Stimulated activated CD8-positive, alpha-beta memory T cell treated with anti-CD3 and anti-CD28 coated beads, Interleukin-12 subunit alpha, Interleukin-12 subunit beta, amount 100 ng/mL, for 1 hour (primary cell): ENCODE measurements around the gene ERP27.
A peak's percentile ranks its signal among the peaks of the same experiment; 100 is the strongest.

Experiments used
- DNase-seq: peaks from one replicate; pipeline ENCODE4 v3.0.0-alpha.2; 2020; ENCODE audit warnings: low read depth

Gene ERP27

DNA sequence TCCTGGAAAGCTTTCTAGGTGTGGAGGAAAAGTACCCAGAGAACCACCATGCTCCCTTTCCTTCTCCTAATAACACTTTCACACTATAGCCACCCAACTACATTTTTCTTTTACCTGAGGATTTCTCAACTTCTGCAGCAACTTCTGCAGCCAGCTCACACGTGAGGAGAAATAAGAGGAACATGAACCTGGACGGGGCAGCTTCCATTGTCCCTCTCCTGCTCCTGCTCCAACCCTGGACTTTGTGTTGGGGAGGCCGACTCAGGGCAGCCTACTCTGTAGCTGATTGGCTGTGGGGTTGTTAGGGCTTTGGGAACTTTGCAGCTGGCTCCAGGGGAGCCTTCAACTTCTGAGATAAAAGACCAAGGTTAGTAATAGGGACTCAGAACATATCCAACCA is at the start of gene ERP27:
Gene ERP27, minus strand, starts transcription at position 237 of the 400 bp plus-strand sequence. Its CDS starts 29 bp downstream, at position 208.
- DNase-seq: no peak

DNA sequence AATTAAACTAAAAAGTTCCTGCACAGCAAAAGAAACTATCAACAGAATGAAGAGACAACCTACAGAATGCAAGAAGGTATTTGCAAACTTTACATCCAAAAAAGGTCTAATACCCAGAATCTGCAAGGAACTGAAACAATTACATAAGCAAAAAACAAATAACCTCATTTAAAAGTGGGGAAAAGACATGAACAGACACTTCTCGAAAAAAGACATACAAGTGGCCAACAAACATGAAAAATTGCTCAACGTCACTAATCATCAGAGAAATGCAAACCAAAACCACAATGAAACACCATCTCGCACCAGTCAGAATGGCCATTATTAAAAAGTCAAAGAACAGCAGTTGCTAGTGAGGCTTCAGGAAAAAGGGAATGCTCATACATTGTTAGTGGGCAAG is 49.7 kb upstream of the ERP27 start:
- DNase-seq: no peak

DNA sequence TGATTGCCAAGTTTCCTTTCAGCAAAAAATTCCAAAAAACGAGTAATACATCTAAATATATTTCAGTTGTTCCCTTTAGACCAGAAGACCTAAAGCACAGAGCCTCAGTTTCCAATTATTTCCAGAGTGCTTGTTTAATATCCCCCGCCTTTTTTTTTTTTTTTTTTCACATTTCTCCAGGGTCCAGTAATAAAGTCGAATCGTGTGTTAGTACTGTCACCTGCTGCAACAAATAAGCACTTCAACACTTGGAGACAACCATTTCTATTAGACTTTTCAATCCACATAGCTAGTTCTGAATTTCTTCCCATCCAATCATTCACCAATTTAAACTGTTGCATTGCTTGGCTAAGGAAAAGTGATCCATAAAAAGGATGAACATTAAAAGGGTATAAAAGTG is 48.1 kb upstream of the ERP27 start:
- DNase-seq: no peak

DNA sequence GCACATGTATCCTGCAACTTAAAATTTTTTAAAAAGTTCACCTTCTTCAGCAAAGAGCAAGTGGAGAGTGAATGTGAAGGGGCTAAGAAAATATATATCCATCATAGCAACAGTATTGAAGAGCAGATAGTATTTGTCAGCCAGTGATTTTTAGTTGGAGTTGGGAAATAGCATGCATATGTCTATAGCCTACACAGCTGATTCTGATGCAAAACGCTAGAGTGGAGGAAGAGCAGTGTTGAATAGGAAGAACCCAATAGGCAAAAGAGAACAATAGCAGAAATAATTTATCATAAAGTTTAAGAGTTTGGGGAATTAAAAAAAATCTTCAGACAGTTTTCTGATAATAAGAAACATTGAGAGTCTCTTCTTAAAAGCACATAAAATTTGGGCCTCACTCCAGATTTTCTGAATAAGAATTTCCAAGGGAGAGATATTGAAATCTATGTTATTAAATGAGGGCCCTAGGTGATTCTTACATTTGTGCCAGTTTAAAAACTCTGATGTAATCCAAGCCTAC is 46.5 kb upstream of the ERP27 start:
- no peak for DNase-seq

DNA sequence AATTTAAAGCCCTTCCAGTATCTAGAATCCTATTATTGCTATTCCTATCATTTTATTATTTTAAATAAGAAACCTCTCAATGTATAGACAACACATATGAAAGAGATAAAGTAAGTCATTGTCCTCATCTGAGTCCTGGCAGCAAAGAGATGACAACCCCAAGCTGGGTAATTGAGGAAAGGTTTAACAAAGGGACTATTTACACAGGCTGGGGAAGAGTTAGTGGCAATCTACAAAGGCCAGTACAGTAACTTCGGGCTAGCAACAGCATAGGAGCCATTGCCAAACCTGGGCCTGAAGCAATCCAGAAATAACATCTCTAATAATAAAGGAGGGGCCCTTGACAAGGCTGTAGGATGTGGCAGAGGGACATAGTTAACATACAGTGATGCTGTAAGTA is 45.7 kb upstream of the ERP27 start:
- no peak for DNase-seq

DNA sequence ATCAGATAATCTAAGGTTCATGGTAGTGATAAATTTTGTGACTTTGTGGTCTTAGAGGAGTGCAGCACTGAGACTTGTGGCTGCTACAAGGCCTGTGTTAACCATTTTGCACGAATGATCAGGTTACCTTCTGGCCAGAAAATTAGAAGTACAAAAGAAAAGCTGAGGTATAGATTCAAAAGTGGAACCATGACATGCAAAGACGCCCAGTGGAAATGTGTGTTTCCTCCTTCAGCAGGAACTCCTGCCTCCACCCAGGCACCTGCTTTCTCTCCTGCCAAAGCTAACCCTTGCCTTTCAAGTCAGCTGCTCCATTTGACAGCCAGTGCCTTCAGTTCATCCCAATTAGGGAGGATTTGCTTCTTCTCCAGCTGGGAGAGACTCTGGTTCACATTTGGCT is 44.7 kb upstream of the ERP27 start:
- no peak for DNase-seq

DNA sequence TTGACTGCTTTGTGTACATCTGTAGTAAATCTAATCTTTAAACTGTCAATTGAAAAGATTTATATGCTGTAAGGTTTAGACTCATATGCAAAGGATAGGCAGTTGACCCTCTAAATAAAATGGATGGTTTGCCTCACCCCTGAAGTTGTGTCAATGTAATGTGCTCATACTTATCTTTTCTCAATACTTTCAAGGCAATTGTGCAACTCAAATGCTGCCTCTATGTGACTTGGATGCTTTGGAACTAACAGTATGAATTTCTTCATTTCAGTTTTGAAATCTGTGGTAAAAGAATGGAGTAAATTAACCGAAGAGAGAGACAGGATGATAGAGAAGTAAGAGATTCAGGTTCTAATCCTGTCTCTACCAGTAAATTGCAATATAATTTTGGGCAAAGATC is 44.2 kb upstream of the ERP27 start:
- no peak for DNase-seq

DNA sequence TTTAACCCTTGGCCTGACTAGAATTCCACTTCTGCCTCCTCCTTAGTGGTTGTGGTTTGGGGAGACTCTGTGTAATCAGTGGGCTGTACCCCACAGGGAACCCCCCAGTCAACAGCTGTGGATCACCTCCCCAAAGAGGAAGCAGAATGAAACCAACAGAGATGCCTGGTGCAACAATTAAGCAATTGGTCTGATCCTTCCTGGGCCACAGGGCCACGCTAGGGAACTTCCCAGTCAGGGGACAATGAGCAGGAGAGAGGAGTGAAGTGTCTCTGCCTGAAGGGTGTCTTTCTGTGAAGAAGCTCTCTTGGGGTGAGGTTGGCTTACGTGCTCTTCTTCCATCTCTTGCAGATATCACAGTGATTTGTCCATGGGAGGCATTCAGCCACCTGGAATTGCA is 42.7 kb upstream of the ERP27 start:
- DNase-seq: no peak

DNA sequence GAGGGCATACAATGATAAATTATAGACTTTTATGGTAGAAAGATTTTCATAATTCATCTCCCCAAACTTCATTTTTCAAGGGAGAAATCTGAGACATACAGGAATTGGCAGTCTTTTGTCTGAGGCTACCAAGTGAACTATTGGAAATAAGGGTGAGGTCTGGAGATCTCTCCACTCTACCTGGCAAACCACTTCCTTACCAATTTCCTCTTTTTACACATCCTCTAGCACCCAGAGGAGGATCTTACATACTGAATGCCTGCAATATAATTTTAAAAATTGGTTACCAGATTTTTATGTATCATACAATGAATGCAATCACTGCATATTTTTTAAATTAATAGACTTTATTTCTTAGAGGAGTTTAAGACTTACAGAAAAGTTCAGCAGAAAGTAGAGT is 41.1 kb upstream of the ERP27 start:
- no peak for DNase-seq

DNA sequence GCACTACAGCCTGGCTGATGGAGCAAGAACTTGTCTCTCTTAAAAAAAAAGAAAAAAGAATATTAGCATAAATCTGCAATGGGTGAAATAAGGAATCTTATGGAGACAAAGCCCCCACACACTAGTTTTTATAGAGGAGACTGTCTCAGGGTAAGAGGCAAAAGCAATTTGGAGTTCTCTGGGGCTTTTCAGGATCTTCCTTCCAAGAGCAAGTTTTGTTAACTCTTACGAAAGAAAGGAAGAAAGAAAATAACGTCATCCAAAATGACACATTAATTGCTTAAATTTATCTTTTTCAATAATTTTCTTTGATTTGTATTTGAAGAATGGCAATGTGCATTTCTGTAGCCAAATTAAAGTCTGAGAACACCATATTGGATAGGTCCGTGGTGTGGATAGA is 38.3 kb upstream of the ERP27 start:
- no peak for DNase-seq

DNA sequence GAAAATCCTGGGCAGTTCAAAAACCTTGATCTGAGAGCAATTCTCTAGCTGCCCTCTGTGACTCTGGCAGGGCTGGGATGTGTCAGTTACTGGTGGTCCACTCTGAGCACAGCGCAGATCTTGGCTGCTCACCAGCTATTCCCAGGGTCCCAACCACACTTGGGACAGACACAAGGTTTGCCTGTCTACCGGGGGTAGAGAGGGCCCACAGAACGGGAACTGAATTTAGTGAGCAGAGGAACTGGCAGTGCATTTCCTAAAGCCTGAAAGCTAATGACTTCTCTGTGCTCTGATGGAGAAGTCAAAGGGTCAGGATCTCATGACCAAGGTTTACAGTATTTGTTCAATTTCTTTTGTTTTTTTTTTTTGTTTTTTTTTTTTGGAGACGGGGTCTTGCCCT is 37.1 kb upstream of the ERP27 start:
- no peak for DNase-seq

DNA sequence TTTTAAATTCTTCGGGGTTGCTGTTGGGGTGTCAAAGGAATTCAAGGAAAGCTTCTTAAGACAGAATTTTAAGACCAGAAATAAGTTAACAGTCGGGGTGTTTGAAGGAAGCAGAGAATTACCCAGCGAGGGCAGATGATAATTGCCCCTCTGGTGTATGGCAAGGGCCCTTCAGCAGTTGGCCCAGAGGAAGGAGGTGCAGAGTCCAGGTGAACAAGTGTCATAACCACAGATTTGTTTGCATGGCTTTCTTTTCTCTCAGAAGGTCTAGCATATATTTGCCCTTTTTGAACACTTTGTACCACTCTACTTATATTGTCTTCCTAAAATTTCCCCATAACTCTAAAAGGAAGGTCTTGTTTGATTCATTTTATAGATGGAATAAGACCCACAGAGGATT is 36.3 kb upstream of the ERP27 start:
- DNase-seq: no peak

DNA sequence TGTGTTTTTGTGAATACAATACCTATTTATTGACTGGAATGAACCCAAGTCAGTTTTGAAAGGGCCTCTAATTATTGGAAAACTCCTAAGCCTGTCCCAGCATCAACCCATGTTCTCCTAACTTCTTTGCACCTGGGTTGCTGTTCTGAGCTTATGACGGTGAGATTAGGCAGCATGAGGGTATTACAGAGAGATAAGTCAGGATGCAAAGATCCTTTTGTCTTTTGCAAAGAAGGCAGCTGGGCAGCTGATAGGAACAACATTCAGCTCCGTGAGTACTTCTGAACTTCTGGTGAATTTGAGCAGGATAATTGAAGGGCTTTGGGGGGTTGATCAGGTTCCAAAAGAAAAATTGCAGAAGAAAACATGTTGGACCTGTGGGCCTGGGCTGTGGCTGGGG is 34.5 kb upstream of the ERP27 start, which contains the start of gene PDE6H:
Gene PDE6H, plus strand, starts transcription at position 227 of the 400 bp plus-strand sequence. CDS start 4,971 bp downstream, outside the sequence.
- no peak for DNase-seq

DNA sequence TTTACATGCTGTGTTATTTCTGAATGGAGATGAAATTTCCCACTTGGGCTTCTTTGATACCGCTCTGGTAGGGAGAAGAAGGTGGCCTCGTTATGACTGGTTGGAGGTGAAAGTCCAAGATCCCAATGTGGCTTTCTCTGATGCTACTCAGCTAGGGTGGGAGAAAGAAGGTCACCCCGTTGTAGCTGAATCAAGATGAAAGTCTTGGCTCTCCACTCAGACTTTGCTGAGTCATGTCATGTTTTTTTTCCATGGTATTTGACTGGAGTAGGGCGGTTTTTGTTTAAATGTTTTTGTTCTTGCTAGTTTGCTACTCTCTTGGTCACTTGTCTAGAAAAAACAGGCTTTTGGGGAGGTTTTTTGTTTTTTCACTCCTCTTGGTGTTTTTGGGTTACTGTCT is 32.1 kb upstream of the ERP27 start:
- DNase-seq: no peak

DNA sequence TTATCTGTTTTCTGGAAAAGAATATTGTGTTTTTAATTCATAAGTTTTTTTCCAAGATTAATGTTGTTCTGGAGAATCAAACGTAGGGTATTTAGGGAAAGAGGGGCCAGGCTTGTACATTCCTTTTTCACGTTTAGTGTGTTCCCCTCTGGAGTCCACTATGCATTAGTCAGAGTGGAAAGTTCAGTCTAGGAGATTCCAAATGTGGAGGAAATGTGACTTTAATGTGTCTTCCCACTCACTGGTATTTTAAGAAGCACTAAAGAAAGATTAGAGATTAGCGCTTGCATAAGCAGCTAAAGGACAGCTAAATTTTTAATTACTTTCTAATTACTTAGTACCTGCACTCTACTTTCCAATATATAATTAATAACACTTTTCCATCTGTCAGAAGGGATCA is 30.1 kb upstream of the ERP27 start:
- no peak for DNase-seq

DNA sequence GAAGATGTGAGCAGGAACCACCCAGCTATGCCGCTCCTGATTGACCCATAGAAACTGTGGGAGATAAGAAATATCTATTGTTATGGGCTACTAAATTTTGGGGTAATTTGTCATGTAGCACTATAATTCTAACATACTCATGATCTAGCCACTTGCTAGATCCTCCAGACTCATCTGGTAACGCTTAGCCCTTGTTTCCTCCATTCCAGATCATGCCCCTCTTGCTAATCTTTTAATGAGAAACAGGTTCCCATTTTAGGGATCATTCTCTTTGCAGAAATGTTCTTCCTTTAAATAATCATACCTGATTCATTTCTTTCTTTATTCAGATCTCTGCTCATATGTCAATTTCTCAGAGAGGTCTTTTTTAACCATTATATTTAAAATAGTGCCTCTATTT is 26.9 kb upstream of the ERP27 start:
- DNase-seq: no peak

DNA sequence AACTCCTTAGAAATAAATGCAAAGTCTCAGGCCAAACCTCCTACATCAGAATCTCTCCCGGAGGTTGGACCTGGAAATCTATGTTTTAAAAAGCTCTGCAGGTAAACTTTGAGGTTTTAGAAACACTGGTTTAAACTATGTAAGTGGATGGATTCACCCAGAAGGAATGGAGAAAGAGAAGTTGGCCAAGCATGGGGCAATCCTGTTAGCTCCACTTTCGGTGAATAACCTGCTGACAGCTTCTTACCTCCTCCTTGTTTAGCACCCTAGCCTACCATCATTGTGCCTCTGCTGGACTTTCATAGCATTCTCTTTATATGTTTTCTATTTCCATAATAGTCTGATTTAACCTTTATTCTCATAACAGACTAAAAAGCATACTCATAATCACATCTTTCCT is 26.1 kb upstream of the ERP27 start:
- DNase-seq: no peak

DNA sequence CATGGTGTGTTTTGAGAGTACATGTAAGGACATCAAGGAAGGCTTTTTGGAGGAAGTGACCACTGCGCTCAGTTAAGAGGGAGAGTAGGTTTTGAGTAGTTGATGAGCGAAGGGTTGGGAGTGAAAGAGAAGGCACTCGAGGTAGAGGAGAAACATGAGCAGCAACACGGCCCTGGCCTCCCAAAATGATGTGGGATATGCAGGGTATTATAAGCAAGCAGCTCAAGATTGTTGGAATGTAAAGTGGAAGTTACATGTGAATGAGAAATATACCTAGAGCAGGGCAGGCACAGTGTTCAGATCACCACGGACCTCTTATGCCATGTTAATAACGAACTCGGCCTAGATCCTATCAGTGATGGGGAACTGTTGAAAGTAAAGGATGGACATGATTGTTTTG is 25.2 kb upstream of the ERP27 start:
- no peak for DNase-seq

DNA sequence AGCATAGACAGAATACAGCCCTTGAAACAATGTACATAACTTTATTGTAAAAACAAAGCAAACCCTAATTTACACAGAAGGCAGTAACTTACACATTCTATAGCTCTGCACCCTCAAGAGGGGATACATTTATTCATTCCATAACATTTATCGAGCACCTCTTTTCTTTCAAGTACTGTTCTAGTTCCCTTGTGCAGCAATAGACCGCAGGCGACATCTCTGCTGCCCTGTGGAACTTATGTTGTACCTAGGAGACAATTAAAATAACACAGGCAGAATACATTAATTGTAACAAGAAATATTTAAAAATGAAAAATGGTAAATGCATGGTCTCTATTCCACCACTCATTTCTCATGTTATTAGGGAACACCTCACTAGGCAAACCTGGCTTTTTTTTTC is 24.5 kb upstream of the ERP27 start:
- no peak for DNase-seq

DNA sequence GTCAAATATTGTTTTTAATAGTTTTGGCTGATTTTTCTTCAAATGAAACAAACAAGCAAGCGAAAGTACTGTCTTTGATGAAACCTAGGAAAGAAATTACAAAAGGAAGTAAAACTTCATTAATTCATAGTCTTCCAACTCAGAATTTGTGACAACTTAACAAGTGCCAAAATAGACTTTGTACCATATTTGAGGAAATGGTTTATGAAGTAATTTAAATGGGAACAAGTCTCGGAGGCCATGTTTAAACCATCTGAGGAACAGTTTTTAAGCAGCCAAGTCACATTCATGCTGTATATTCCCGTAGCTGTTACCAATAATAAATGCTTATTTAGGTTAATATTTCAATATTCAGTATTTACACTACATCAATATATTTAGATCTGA is 23.8 kb upstream of the ERP27 start:
- no peak for DNase-seq

DNA sequence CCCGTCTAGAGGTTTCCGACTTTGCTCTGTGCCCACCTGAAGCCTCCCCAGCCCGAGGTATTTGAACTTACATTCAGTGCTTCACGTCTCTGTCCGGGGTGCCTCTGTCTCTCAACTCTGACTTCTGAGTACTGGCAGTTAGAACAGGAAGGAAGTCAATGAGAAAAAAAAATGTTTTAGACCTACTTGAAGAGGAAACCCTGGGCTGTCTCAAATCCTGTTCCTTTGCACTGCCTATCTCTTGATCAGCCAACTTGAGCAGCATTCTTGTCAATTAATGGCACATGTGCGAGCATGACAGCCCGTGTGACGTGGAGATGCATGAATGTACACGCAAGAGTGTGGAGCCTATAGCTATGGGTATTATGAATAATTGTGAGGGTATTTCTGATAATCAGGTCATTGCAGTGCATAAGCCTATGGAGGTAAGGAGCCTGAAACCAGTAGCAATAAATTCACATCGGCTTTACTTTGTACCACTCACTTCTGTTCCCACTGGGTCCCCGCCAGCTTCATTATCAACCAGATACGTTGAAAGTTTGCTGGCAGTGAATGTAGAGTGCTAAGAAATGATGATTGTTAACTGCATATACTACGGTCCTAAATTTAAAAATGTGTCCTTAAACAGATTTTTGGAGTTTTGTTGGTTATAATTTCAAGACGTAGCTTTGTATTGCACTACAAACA is 23.3 kb upstream of the ERP27 start, which contains the start of gene ARHGDIB:
Gene ARHGDIB, minus strand, starts transcription at position 136 of the 687 bp plus-strand sequence. CDS start 10,889 bp downstream, outside the sequence.
- peak; percentile 63 for DNase-seq

DNA sequence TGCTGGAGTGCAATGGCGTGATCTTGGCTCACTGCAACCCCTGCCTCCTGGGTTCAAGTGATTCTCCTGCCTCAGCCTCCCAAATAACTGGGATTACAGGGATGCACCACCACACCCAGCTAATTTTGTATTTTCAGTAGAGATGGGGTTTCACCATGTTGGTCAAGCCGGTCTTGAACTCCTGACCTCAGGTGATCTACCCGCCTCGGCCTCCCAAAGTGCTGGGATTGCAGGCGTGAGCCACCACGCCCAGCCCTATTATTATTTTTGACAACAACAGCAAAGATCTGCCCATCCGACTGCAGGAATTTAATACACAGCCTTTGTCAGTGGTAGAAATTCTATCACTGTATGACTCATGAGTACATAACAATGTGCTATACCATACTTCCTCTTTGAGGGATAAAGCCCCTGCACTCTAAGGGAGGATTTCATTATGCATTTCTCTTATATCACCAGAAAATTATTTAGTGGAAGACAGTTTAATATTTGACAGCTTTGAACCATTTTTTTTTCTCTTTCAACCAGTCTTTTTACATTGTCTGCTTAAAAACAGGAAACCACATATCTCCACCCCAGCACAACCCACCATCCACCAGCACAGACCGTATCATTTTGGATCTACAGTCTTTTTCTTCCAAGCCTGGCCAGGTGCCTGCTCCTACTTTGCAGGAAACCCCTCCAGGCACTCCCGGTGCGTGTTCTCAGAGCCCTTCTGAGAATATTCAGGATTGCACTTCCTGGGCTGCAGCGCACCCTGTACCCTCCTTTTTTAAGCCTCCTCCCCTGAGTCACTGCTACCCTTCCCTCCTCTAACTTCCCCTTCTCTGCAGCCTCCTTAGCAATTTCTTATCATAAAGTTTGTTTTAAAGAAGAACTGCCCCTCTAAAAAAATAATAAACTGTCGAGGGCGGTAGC is 22.5 kb upstream of the ERP27 start:
- DNase-seq: no peak

DNA sequence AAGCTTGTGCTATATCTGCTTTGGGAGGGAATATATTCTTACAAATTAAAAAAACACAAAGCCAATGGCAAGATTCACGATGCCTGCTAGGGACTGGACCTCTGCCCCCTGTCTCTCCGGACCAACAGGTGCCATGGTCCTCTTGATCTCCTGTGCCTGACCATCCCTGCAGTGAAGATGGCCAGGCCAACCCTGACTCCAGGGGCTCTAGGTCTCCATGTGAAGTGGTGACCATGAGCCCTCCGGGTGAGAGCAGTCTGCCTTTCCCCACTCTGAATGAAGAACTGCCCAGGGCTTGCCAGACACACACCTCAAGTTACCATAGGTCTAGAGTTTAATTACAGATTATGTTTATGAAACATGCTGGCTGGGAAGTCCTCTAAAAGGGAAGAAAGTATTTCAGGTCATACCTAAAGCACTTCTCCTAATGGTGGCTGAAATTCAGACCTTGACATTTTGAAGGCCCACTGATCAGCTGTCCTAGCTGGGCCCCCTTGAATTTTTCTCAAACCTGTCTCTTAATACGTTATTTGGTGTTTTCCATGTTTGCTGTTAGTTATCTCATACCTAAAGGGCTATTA is 21.7 kb upstream of the ERP27 start:
- DNase-seq: no peak
